Testis (tissue), 3 donors: ENCODE data around the gene IGSF21. TPM values are rescaled to one million over a fixed set of nuclear protein-coding genes. Genes with fewer than 3 reads are reported as not detected.

ENCODE experiments used
- DNase-seq: peaks from one replicate; pipeline ENCODE4 v3.0.0-alpha.2; 2019
- H3K27ac ChIP-seq, 2 donors: fragments of 200-600 bp; sonication (generic); one replicate each; pipeline ENCODE4 v1.5.1; 2019
- H3K27me3 ChIP-seq: fragments of 200-600 bp; sonication (generic); one replicate; pipeline ENCODE4 v1.5.1; 2019
- H3K36me3 ChIP-seq: fragments of 200-600 bp; sonication (generic); one replicate; pipeline ENCODE4 v1.5.1; 2017; ENCODE audit warnings: low read depth; ENCODE audit errors: missing control alignments
- H3K4me1 ChIP-seq: fragments of 200-600 bp; sonication (generic); one replicate; pipeline ENCODE4 v1.5.1; 2019
- H3K4me3 ChIP-seq, 2 donors: fragments of 200-600 bp; sonication (generic); one replicate each; pipeline ENCODE4 v1.5.1; 2017 to 2019
- H3K9me3 ChIP-seq: fragments of 200-600 bp; sonication (generic); one replicate; pipeline ENCODE4 v1.5.1; 2017
- POLR2A ChIP-seq: fragments of 450-650 bp; IDR thresholded peaks from one replicate; pipeline ENCODE4 v1.6.1; 2017; ENCODE audit warnings: antibody characterized with exemption, mild to moderate bottlenecking, moderate library complexity
- WGBS, 2 donors: methylation state at CpG; one replicate each; pipeline ENCODE4 v1.1.5; 2018; 5-methylcytosine and 5-hydroxymethylcytosine counted together
- intact Hi-C: fragments of 100-400 bp; cut with DNase I; formaldehyde crosslinking; loops from one replicate; pipeline ENCODE4 v1.15.1; 2023; ENCODE audit warnings: low total_unique reads
- polyA plus RNA-seq: library from polyadenylated mRNA; stranded (reverse); fragments of 350-450 nt; fragmentation: Illumina TruSeq; extraction: RNeasy Lipid Tissue Mini Kit (QIAGEN cat#74804); gene quantifications from one replicate; pipeline ENCODE4 v1.2.3, GENCODE V29; 2014; ENCODE audit warnings: low read depth, low replicate concordance; ENCODE audit not compliant: insufficient read depth
- total RNA-seq, 2 donors: library from RNA; depleted of rRNA; stranded (reverse); fragments of >200 nt; gene quantifications; one replicate each; pipeline ENCODE4 v1.2.3, GENCODE V29; 2016
- TF ChIP-seq, protein P1 (sequence below), 3 experiments: fragments of 450-650 bp in 2 of 3; fragments of 200-600 bp in 1 of 3; sonication (generic) in 1 of 3; IDR thresholded peaks; one replicate each; pipeline ENCODE4 v1.5.1; 2016 to 2019; ENCODE audit warnings: antibody characterized with exemption in 3 of 3, mild to moderate bottlenecking in 2 of 3, moderate library complexity in 1 of 3

IGSF21 gene
- total and polyA plus RNA-seq, 3 donors from 2014 or later = 1.7 to 4.2 (median 2.9) TPM

DNA sequence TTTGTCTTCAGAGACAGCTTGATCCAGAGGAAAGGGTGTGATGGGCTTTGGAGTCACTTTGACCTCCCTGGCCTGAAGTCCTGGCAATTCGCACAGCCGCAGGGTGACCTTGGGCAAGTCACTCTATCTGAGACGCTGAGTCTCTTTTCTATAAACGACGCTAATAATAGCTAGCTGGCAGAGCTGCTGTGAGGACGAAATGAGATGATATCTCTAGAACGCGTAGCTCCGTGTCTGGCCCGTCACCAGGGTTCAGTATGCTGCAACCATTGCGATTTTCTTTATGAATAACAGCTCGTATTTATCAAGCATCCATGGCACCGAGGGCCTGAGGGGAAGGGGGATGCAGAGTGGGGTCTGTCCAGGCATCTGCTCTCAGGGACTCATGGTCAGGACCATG, 58.7 kb downstream of the IGSF21 start:
- 35 to 42% methylated on average over 11 to 13 of the region's 13 CpGs for WGBS, 2 donors
- H3K27me3 ChIP-seq = no peaks in the 10 kb centered on the region
- H3K9me3 ChIP-seq = no peaks in the 10 kb centered on the region
- intact Hi-C loops = no loop called here
- DNase-seq = peak; percentile 63
- TF ChIP-seq, protein P1, sequence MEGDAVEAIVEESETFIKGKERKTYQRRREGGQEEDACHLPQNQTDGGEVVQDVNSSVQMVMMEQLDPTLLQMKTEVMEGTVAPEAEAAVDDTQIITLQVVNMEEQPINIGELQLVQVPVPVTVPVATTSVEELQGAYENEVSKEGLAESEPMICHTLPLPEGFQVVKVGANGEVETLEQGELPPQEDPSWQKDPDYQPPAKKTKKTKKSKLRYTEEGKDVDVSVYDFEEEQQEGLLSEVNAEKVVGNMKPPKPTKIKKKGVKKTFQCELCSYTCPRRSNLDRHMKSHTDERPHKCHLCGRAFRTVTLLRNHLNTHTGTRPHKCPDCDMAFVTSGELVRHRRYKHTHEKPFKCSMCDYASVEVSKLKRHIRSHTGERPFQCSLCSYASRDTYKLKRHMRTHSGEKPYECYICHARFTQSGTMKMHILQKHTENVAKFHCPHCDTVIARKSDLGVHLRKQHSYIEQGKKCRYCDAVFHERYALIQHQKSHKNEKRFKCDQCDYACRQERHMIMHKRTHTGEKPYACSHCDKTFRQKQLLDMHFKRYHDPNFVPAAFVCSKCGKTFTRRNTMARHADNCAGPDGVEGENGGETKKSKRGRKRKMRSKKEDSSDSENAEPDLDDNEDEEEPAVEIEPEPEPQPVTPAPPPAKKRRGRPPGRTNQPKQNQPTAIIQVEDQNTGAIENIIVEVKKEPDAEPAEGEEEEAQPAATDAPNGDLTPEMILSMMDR (IDR thresholded peaks at IDR 0.05) = no peak
- no peak for TF ChIP-seq POLR2A
- H3K27ac ChIP-seq = peak overlapping the region; percentile 39 to 44
- peaks cover 9% of the 10 kb centered on the region for H3K4me1 ChIP-seq
- H3K36me3 ChIP-seq = no peaks in the 10 kb centered on the region
- H3K4me3 ChIP-seq = no peak overlapping the region

DNA sequence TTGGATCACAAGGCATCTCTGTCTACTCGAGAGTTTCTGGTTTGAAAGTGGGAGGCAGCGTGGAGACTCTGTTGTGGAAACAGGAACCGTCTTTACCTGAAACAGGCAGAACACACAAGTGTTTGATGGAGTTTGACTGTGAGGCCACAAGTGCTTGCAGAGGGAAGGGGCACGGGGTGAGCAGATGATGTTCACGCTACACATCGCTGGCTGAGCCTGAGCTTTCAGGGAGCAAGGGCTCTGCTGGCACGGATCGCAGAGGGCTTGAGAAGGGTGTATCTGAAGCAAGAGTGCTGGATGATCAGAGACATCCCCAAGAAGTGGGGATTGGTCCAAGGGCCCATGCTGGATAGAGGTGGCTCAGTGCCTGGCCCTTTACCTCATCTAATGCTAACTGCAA, 59.3 kb downstream of the IGSF21 start:
- peak overlapping the region; percentile 39 to 44 for H3K27ac ChIP-seq
- no peak for TF ChIP-seq POLR2A
- TF ChIP-seq, protein P1 (IDR thresholded peaks at IDR 0.05) = no peak
- H3K4me3 ChIP-seq = no peak overlapping the region
- H3K36me3 ChIP-seq = no peaks in the 10 kb centered on the region
- intact Hi-C loops = no loop called here
- H3K27me3 ChIP-seq = no peaks in the 10 kb centered on the region
- H3K9me3 ChIP-seq = no peaks in the 10 kb centered on the region
- 71 to 80% methylated on average over 8 of the region's 8 CpGs for WGBS, 2 donors
- no peak for DNase-seq
- peaks cover 9% of the 10 kb centered on the region for H3K4me1 ChIP-seq

DNA sequence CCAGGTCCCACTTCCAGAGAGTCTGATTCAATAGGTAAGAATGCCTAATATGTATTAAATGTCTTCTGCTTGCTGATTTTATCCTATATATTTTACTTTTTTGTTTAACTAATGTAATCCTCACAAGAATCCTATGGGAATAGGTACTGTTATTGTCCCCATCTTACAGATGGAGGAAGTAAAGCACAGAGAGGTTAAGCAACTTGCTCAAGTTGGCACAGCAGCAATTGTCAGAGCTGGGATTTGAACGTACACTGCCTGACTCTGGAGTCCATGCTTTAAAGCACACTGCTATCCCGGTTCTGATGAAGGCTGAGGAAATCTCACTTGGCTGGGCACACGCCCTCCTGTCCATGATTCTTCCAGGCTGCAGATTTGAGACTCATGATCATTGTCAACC, 62.8 kb downstream of the IGSF21 start:
- Histone ChIP-seq H3K9me3 (no peaks in the 10 kb centered on the region), H3K27me3 (no peaks in the 10 kb centered on the region), H3K4me3 (no peak overlapping the region), H3K4me1 (peaks cover 9% of the 10 kb centered on the region), H3K27ac (no peak overlapping the region), H3K36me3 (no peaks in the 10 kb centered on the region)
- WGBS, 2 donors = 87 to 94% methylated on average over 3 of the region's 3 CpGs
- intact Hi-C loops = no loop called here
- DNase-seq = no peak
- TF ChIP-seq POLR2A = no peak
- TF ChIP-seq, protein P1 (IDR thresholded peaks at IDR 0.05) = no peak

DNA sequence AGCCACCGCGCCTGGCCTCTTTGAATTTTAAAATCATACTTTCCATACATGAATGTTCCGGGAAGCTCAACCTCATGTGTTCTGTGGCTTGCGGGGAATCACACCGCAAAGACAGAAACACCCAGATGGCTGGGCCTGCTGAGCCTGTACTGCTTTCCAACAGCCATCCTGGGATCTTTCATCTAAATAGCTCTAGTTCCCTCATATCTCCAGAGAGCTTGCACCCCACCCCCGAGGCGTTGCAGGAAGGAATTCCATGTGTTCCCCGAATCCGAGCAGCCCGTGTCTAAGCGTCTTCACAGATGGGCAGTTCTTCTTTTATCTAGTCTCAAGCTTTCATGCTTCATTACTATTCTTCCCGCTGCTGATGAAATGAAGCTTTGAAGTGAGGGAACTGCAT, 66.4 kb downstream of the IGSF21 start:
- intact Hi-C loops = no loop called here
- Histone ChIP-seq H3K27me3 (no peaks in the 10 kb centered on the region), H3K4me3 (no peak overlapping the region), H3K4me1 (peaks cover 8% of the 10 kb centered on the region), H3K27ac (no peak overlapping the region), H3K36me3 (no peaks in the 10 kb centered on the region), H3K9me3 (no peaks in the 10 kb centered on the region)
- DNase-seq = no peak
- TF ChIP-seq, protein P1 (IDR thresholded peaks at IDR 0.05) = no peak
- TF ChIP-seq POLR2A = no peak
- 73 to 79% methylated on average over 7 to 12 of the region's 12 CpGs for WGBS, 2 donors

DNA sequence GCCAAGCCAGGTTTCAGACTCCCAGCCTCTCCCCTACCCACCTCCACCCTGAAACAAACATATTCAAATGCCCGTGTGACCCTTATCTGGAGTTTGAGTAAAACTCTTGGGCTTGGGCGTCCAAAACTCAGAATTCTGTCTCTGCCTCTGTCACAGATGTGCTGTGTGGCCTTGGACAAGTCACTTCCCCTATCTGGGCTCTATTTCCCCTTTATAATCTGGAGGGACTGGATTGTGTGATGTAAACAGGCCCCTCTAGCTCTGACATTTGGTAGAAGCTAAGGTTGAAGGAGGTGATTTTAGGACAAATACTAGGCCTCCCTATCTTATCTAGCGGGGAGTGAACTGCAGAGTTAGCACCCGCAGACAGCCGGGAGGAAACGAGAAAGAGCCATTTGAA, 67.5 kb downstream of the IGSF21 start:
- TF ChIP-seq, protein P1 (IDR thresholded peaks at IDR 0.05) = no peak
- TF ChIP-seq POLR2A = no peak
- 28 to 61% methylated on average over 6 of the region's 6 CpGs for WGBS, 2 donors

More for the DNA sequence above, 67.5 kb downstream of the IGSF21 start:
- no peak overlapping the region for H3K4me3 ChIP-seq
- no peaks in the 10 kb centered on the region for H3K36me3 ChIP-seq
- no peak for DNase-seq
- H3K27me3 ChIP-seq = no peaks in the 10 kb centered on the region
- H3K4me1 ChIP-seq = peaks cover 8% of the 10 kb centered on the region
- H3K9me3 ChIP-seq = no peaks in the 10 kb centered on the region
- intact Hi-C loops = no loop called here
- no peak overlapping the region for H3K27ac ChIP-seq
